Upper lobe of left lung (tissue), 6 donors: Measurements from ENCODE around the gene SELPLG. TPM values are rescaled to one million over a fixed set of nuclear protein-coding genes. Genes with fewer than 3 reads are reported as not detected.
A peak's percentile ranks its signal among the peaks of the same experiment; 100 is the strongest.

Experiments
- ATAC-seq, 2 donors: fragments of 200-7000 bp; cut with Tn5 transposase; one replicate each; pipeline ENCODE4 v1.9.1; 2022; ENCODE audit warnings: mild to moderate bottlenecking in 2 of 2, moderate library complexity in 2 of 2; ENCODE audit not compliant: low FRiP score in 2 of 2
- DNase-seq, 2 donors: peaks; one replicate each; pipeline ENCODE4 v3.0.0-alpha.2; 2019 to 2020
- H3K27ac ChIP-seq, 4 donors: fragments of 200-600 bp; sonication (generic); one replicate each; pipeline ENCODE4 v1.5.1; 2016 to 2019
- H3K27me3 ChIP-seq, 4 donors: fragments of 200-600 bp; sonication (generic); one replicate each; pipeline ENCODE4 v1.5.1; 2017 to 2019
- H3K36me3 ChIP-seq, 4 donors: fragments of 200-600 bp; sonication (generic); one replicate each; pipeline ENCODE4 v1.5.1; 2016 to 2019
- H3K4me1 ChIP-seq, 4 donors: fragments of 200-600 bp; sonication (generic); one replicate each; pipeline ENCODE4 v1.5.1; 2018 to 2019
- H3K4me3 ChIP-seq, 4 donors: fragments of 200-600 bp; sonication (generic); one replicate each; pipeline ENCODE4 v1.5.1; 2017 to 2019; ENCODE audit warnings: mild to moderate bottlenecking in 2 of 4, moderate library complexity in 1 of 4
- H3K9me3 ChIP-seq, 4 donors: fragments of 200-600 bp; sonication (generic); one replicate each; pipeline ENCODE4 v1.5.1; 2018 to 2019
- CTCF ChIP-seq, 6 experiments: fragments of 450-650 bp in 4 of 6; fragments of 200-600 bp in 2 of 6; sonication (generic) in 2 of 6; IDR thresholded peaks; one replicate each; pipeline ENCODE4 v1.5.1; 2016 to 2019; ENCODE audit warnings: antibody characterized with exemption in 6 of 6
- EP300 ChIP-seq, 4 donors: sonication (generic); formaldehyde crosslinking; IDR thresholded peaks; one replicate each; pipeline ENCODE4 v1.5.1; 2017; ENCODE audit warnings: antibody characterized with exemption in 4 of 4, control low read depth in 2 of 4
- POLR2A ChIP-seq, 4 donors: fragments of 450-650 bp; IDR thresholded peaks; one replicate each; pipeline ENCODE4 v1.5.1; 2016 to 2017; ENCODE audit warnings: antibody characterized with exemption in 4 of 4, mild to moderate bottlenecking in 2 of 4
- POLR2AphosphoS5 ChIP-seq, 2 donors: sonication (generic); formaldehyde crosslinking; IDR thresholded peaks; one replicate each; pipeline ENCODE4 v1.5.1; 2017; ENCODE audit warnings: antibody characterized with exemption in 2 of 2
- WGBS, 2 donors: methylation state at CpG; one replicate each; pipeline ENCODE4 v1.1.5; 2017 to 2018; 5-methylcytosine and 5-hydroxymethylcytosine counted together
- total RNA-seq, 6 donors: library from RNA; depleted of rRNA in 4 of 6; stranded (reverse); fragments of >200 nt in 4 of 6; gene quantifications; one replicate each; pipeline versions ENCODE4 v1.1.0 to v1.2.1, GENCODE V29; 2016 to 2021
- donor health status: DM: no; HTN: no; CAD: no; lungs with moderate emphysema.
- donor health status: DM: no; HTN: yes; CAD: no; lungs with severe emphysema.

Gene SELPLG
- total RNA-seq, 6 donors from 2014 or later = 25.2 to 71.4 (median 42.5) TPM

- 83 to 88% methylated on average over 25 to 33 of the region's 33 CpGs for WGBS, 2 donors
- H3K36me3 ChIP-seq = no peaks in the 10 kb centered on the region
- ATAC-seq (no peak), DNase-seq (peak in 1 of 2 donors; percentile 73)
- peaks cover 0 to 7% (median 0%) of the 10 kb centered on the region in 4 donors for H3K4me1 ChIP-seq
- no peaks in the 10 kb centered on the region for H3K9me3 ChIP-seq
- H3K4me3 ChIP-seq = no peak overlapping the region
- TF ChIP-seq CTCF (IDR thresholded peaks at IDR 0.05) (no peak), POLR2A (IDR thresholded peaks at IDR 0.05) (no peak), EP300 (IDR thresholded peaks at IDR 0.05) (no peak), POLR2AphosphoS5 (IDR thresholded peaks at IDR 0.05) (no peak)
- H3K27me3 ChIP-seq = no peaks in the 10 kb centered on the region
- H3K27ac ChIP-seq = peak overlapping the region in 2 of 4 donors; percentile 27 to 54
These were observed 52.1 kb downstream of the SELPLG start for GRCh38 chr12:108581311-108582227.

GRCh38 chr12:108580531-108580930 is 53.2 kb downstream of the SELPLG start:
- ATAC-seq (peak in 1 of 2 donors; percentile 38), DNase-seq (no peak)
- Histone ChIP-seq H3K27ac (no peak overlapping the region), H3K27me3 (no peaks in the 10 kb centered on the region), H3K4me1 (peaks cover 0 to 7% (median 0%) of the 10 kb centered on the region in 4 donors), H3K9me3 (no peaks in the 10 kb centered on the region), H3K36me3 (no peaks in the 10 kb centered on the region), H3K4me3 (no peak overlapping the region)
- 49 to 58% methylated on average over 3 of the region's 3 CpGs for WGBS, 2 donors
- TF ChIP-seq POLR2A (IDR thresholded peaks at IDR 0.05) = no peak
- TF ChIP-seq POLR2AphosphoS5 (IDR thresholded peaks at IDR 0.05) = peak in 1 of 2 donors; percentile 4
- TF ChIP-seq EP300 (IDR thresholded peaks at IDR 0.05) = no peak
- no peak for TF ChIP-seq CTCF (IDR thresholded peaks at IDR 0.05)

- 89 to 97% methylated on average over 3 of the region's 3 CpGs for WGBS, 2 donors
- peaks cover 0 to 7% (median 0%) of the 10 kb centered on the region in 4 donors for H3K4me1 ChIP-seq
- H3K9me3 ChIP-seq = no peaks in the 10 kb centered on the region
- no peaks in the 10 kb centered on the region for H3K27me3 ChIP-seq
- DNase-seq = no peak
- H3K27ac ChIP-seq = peak overlapping the region in 1 of 4 donors; percentile 35
- no peaks in the 10 kb centered on the region for H3K36me3 ChIP-seq
- H3K4me3 ChIP-seq = no peak overlapping the region
- no peak for ATAC-seq
- no peak for TF ChIP-seq EP300 (IDR thresholded peaks at IDR 0.05)
- no peak for TF ChIP-seq CTCF (IDR thresholded peaks at IDR 0.05)
- TF ChIP-seq POLR2A (IDR thresholded peaks at IDR 0.05) = no peak
- no peak for TF ChIP-seq POLR2AphosphoS5 (IDR thresholded peaks at IDR 0.05)
These were observed 54.9 kb downstream of the SELPLG start for GRCh38 chr12:108578813-108579212.

GRCh38 chr12:108578264-108578663 is 55.4 kb downstream of the SELPLG start:
- no peak for TF ChIP-seq POLR2AphosphoS5 (IDR thresholded peaks at IDR 0.05)
- TF ChIP-seq POLR2A (IDR thresholded peaks at IDR 0.05) = no peak
- TF ChIP-seq EP300 (IDR thresholded peaks at IDR 0.05) = no peak
- TF ChIP-seq CTCF (IDR thresholded peaks at IDR 0.05) = no peak
- H3K4me1 ChIP-seq = peaks cover 0 to 7% (median 0%) of the 10 kb centered on the region in 4 donors
- H3K9me3 ChIP-seq = no peaks in the 10 kb centered on the region
- H3K36me3 ChIP-seq = no peaks in the 10 kb centered on the region
- H3K4me3 ChIP-seq = no peak overlapping the region
- DNase-seq (no peak), ATAC-seq (no peak)
- no peaks in the 10 kb centered on the region for H3K27me3 ChIP-seq
- no peak overlapping the region for H3K27ac ChIP-seq
- 51 to 75% methylated on average over 2 of the region's 2 CpGs for WGBS, 2 donors
